ENCODE results near the gene CCDC80. TPM values are rescaled to one million over a fixed set of nuclear protein-coding genes. Genes with fewer than 3 reads are reported as not detected.

Gene CCDC80
- polyA plus RNA-seq, 2 donors = 3.3 to 6.2 TPM

GRCh38 chr3:112623717-112624116 lies 17.2 kb downstream of the CCDC80 start:
- Histone ChIP-seq H3K4me1 (ENCODE audit: control insufficient read depth in 2 of 2, insufficient read depth in 2 of 2, low read length in 1 of 2) (no peaks in the 10 kb centered on the region), H3K9me3 (ENCODE audit: control insufficient read depth in 2 of 2, insufficient read depth in 1 of 2, low read depth in 1 of 2, low read length in 1 of 2) (no peaks in the 10 kb centered on the region), H3K4me3 (ENCODE audit: low read depth in 1 of 2, low read length in 2 of 2) (no peak overlapping the region), H3K27ac (ENCODE audit: low read depth in 2 of 2, low read length in 1 of 2) (no peak overlapping the region), H3K36me3 (ENCODE audit: control insufficient read depth in 2 of 2, insufficient read depth in 2 of 2, low read length in 1 of 2) (peaks cover 0 to 2% of the 10 kb centered on the region in 2 donors), H3K27me3 (ENCODE audit: control insufficient read depth in 1 of 2, insufficient read depth in 2 of 2, low read length in 2 of 2) (no peaks in the 10 kb centered on the region)
- 94 to 100% methylated on average over 1 of the region's 1 CpG for WGBS, 2 donors

- Histone ChIP-seq H3K27ac (ENCODE audit: low read depth in 2 of 2, low read length in 1 of 2) (no peak overlapping the region), H3K27me3 (ENCODE audit: control insufficient read depth in 1 of 2, insufficient read depth in 2 of 2, low read length in 2 of 2) (no peaks in the 10 kb centered on the region), H3K4me3 (ENCODE audit: low read depth in 1 of 2, low read length in 2 of 2) (no peak overlapping the region), H3K4me1 (ENCODE audit: control insufficient read depth in 2 of 2, insufficient read depth in 2 of 2, low read length in 1 of 2) (no peaks in the 10 kb centered on the region), H3K9me3 (ENCODE audit: control insufficient read depth in 2 of 2, insufficient read depth in 1 of 2, low read depth in 1 of 2, low read length in 1 of 2) (no peaks in the 10 kb centered on the region), H3K36me3 (ENCODE audit: control insufficient read depth in 2 of 2, insufficient read depth in 2 of 2, low read length in 1 of 2) (peaks cover 0 to 2% of the 10 kb centered on the region in 2 donors)
- 92 to 96% methylated on average over 5 of the region's 5 CpGs for WGBS, 2 donors
These were observed 17.7 kb downstream of the CCDC80 start for GRCh38 chr3:112623213-112623612.

- Histone ChIP-seq H3K27me3 (ENCODE audit: control insufficient read depth in 1 of 2, insufficient read depth in 2 of 2, low read length in 2 of 2) (no peaks in the 10 kb centered on the region), H3K4me1 (ENCODE audit: control insufficient read depth in 2 of 2, insufficient read depth in 2 of 2, low read length in 1 of 2) (no peaks in the 10 kb centered on the region), H3K9me3 (ENCODE audit: control insufficient read depth in 2 of 2, insufficient read depth in 1 of 2, low read depth in 1 of 2, low read length in 1 of 2) (no peaks in the 10 kb centered on the region), H3K36me3 (ENCODE audit: control insufficient read depth in 2 of 2, insufficient read depth in 2 of 2, low read length in 1 of 2) (peaks cover 0 to 2% of the 10 kb centered on the region in 2 donors), H3K27ac (ENCODE audit: low read depth in 2 of 2, low read length in 1 of 2) (no peak overlapping the region), H3K4me3 (ENCODE audit: low read depth in 1 of 2, low read length in 2 of 2) (no peak overlapping the region)
- 77 to 83% methylated on average over 2 of the region's 2 CpGs for WGBS, 2 donors
These were observed 21.6 kb downstream of the CCDC80 start for GRCh38 chr3:112619295-112619694.

- no peaks in the 10 kb centered on the region for H3K4me1 ChIP-seq (ENCODE audit: control insufficient read depth in 2 of 2, insufficient read depth in 2 of 2, low read length in 1 of 2)
- H3K4me3 ChIP-seq (ENCODE audit: low read depth in 1 of 2, low read length in 2 of 2) = no peak overlapping the region
- H3K27ac ChIP-seq (ENCODE audit: low read depth in 2 of 2, low read length in 1 of 2) = no peak overlapping the region
- H3K27me3 ChIP-seq (ENCODE audit: control insufficient read depth in 1 of 2, insufficient read depth in 2 of 2, low read length in 2 of 2) = no peaks in the 10 kb centered on the region
- no peaks in the 10 kb centered on the region for H3K9me3 ChIP-seq (ENCODE audit: control insufficient read depth in 2 of 2, insufficient read depth in 1 of 2, low read depth in 1 of 2, low read length in 1 of 2)
- peaks cover 0 to 2% of the 10 kb centered on the region in 2 donors for H3K36me3 ChIP-seq (ENCODE audit: control insufficient read depth in 2 of 2, insufficient read depth in 2 of 2, low read length in 1 of 2)
- 89 to 99% methylated on average over 2 of the region's 2 CpGs for WGBS, 2 donors
These were observed 23.7 kb downstream of the CCDC80 start for GRCh38 chr3:112617285-112617684.

GRCh38 chr3:112615989-112616731 lies 24.8 kb downstream of the CCDC80 start:
- H3K4me3 ChIP-seq (ENCODE audit: low read depth in 1 of 2, low read length in 2 of 2) = no peak overlapping the region
- 76 to 81% methylated on average over 7 of the region's 7 CpGs for WGBS, 2 donors
- no peaks in the 10 kb centered on the region for H3K27me3 ChIP-seq (ENCODE audit: control insufficient read depth in 1 of 2, insufficient read depth in 2 of 2, low read length in 2 of 2)
- no peak overlapping the region for H3K27ac ChIP-seq (ENCODE audit: low read depth in 2 of 2, low read length in 1 of 2)
- no peaks in the 10 kb centered on the region for H3K4me1 ChIP-seq (ENCODE audit: control insufficient read depth in 2 of 2, insufficient read depth in 2 of 2, low read length in 1 of 2)
- peaks cover 0 to 1% of the 10 kb centered on the region in 2 donors for H3K36me3 ChIP-seq (ENCODE audit: control insufficient read depth in 2 of 2, insufficient read depth in 2 of 2, low read length in 1 of 2)
- H3K9me3 ChIP-seq (ENCODE audit: control insufficient read depth in 2 of 2, insufficient read depth in 1 of 2, low read depth in 1 of 2, low read length in 1 of 2) = no peaks in the 10 kb centered on the region

GRCh38 chr3:112611752-112612515 lies 29.0 kb downstream of the CCDC80 start:
- 78 to 92% methylated on average over 5 of the region's 5 CpGs for WGBS, 2 donors
- Histone ChIP-seq H3K27ac (ENCODE audit: low read depth in 2 of 2, low read length in 1 of 2) (no peak overlapping the region), H3K4me1 (ENCODE audit: control insufficient read depth in 2 of 2, insufficient read depth in 2 of 2, low read length in 1 of 2) (no peaks in the 10 kb centered on the region), H3K36me3 (ENCODE audit: control insufficient read depth in 2 of 2, insufficient read depth in 2 of 2, low read length in 1 of 2) (no peaks in the 10 kb centered on the region), H3K4me3 (ENCODE audit: low read depth in 1 of 2, low read length in 2 of 2) (no peak overlapping the region), H3K9me3 (ENCODE audit: control insufficient read depth in 2 of 2, insufficient read depth in 1 of 2, low read depth in 1 of 2, low read length in 1 of 2) (no peaks in the 10 kb centered on the region), H3K27me3 (ENCODE audit: control insufficient read depth in 1 of 2, insufficient read depth in 2 of 2, low read length in 2 of 2) (no peaks in the 10 kb centered on the region)

GRCh38 chr3:112610121-112610520 lies 30.8 kb downstream of the CCDC80 start:
- Histone ChIP-seq H3K4me1 (ENCODE audit: control insufficient read depth in 2 of 2, insufficient read depth in 2 of 2, low read length in 1 of 2) (no peaks in the 10 kb centered on the region), H3K4me3 (ENCODE audit: low read depth in 1 of 2, low read length in 2 of 2) (no peak overlapping the region), H3K36me3 (ENCODE audit: control insufficient read depth in 2 of 2, insufficient read depth in 2 of 2, low read length in 1 of 2) (no peaks in the 10 kb centered on the region), H3K27me3 (ENCODE audit: control insufficient read depth in 1 of 2, insufficient read depth in 2 of 2, low read length in 2 of 2) (no peaks in the 10 kb centered on the region), H3K27ac (ENCODE audit: low read depth in 2 of 2, low read length in 1 of 2) (no peak overlapping the region), H3K9me3 (ENCODE audit: control insufficient read depth in 2 of 2, insufficient read depth in 1 of 2, low read depth in 1 of 2, low read length in 1 of 2) (no peaks in the 10 kb centered on the region)
- 85 to 87% methylated on average over 3 of the region's 3 CpGs for WGBS, 2 donors

- H3K27ac ChIP-seq (ENCODE audit: low read depth in 2 of 2, low read length in 1 of 2) = no peak overlapping the region
- no peak overlapping the region for H3K4me3 ChIP-seq (ENCODE audit: low read depth in 1 of 2, low read length in 2 of 2)
- H3K9me3 ChIP-seq (ENCODE audit: control insufficient read depth in 2 of 2, insufficient read depth in 1 of 2, low read depth in 1 of 2, low read length in 1 of 2) = no peaks in the 10 kb centered on the region
- no peaks in the 10 kb centered on the region for H3K4me1 ChIP-seq (ENCODE audit: control insufficient read depth in 2 of 2, insufficient read depth in 2 of 2, low read length in 1 of 2)
- no peaks in the 10 kb centered on the region for H3K36me3 ChIP-seq (ENCODE audit: control insufficient read depth in 2 of 2, insufficient read depth in 2 of 2, low read length in 1 of 2)
- no peaks in the 10 kb centered on the region for H3K27me3 ChIP-seq (ENCODE audit: control insufficient read depth in 1 of 2, insufficient read depth in 2 of 2, low read length in 2 of 2)
These were observed 33.1 kb downstream of the CCDC80 start for GRCh38 chr3:112607863-112608262.

- Histone ChIP-seq H3K27me3 (ENCODE audit: control insufficient read depth in 1 of 2, insufficient read depth in 2 of 2, low read length in 2 of 2) (no peaks in the 10 kb centered on the region), H3K9me3 (ENCODE audit: control insufficient read depth in 2 of 2, insufficient read depth in 1 of 2, low read depth in 1 of 2, low read length in 1 of 2) (no peaks in the 10 kb centered on the region), H3K27ac (ENCODE audit: low read depth in 2 of 2, low read length in 1 of 2) (no peak overlapping the region), H3K4me1 (ENCODE audit: control insufficient read depth in 2 of 2, insufficient read depth in 2 of 2, low read length in 1 of 2) (no peaks in the 10 kb centered on the region), H3K36me3 (ENCODE audit: control insufficient read depth in 2 of 2, insufficient read depth in 2 of 2, low read length in 1 of 2) (no peaks in the 10 kb centered on the region), H3K4me3 (ENCODE audit: low read depth in 1 of 2, low read length in 2 of 2) (no peak overlapping the region)
- WGBS, 2 donors = 86 to 94% methylated on average over 2 of the region's 2 CpGs
These were observed 34.8 kb downstream of the CCDC80 start for GRCh38 chr3:112606098-112606497.
